HG03460 (cell line): ENCODE results near the gene BPIFB2.
"Not testable (repeated sequence)": the region's sequence is repeated elsewhere in the genome, so short reads cannot be mapped to it uniquely, and the experiment has no call there.

Source experiments
- ATAC-seq: cut with Tn5 transposase; IDR thresholded peaks from one replicate; pipeline ENCODE4 v1.9.1; 2021; ENCODE audit not compliant: unreplicated experiment

Gene BPIFB2

GRCh38 chr20:33034901-33035492 lies 27.5 kb downstream of the BPIFB2 start:
- ATAC-seq = no peak

- no peak for ATAC-seq
Observed at GRCh38 chr20:33037456-33037855, 30.0 kb downstream of the BPIFB2 start.

GRCh38 chr20:33038243-33038642 lies 30.7 kb downstream of the BPIFB2 start:
- ATAC-seq = no peak

GRCh38 chr20:33042430-33042829 lies 34.9 kb downstream of the BPIFB2 start:
- ATAC-seq = no peak

- no peak for ATAC-seq
Observed at GRCh38 chr20:33042983-33043730, 35.7 kb downstream of the BPIFB2 start.

- ATAC-seq = no peak
Observed at GRCh38 chr20:33043731-33044181, 36.3 kb downstream of the BPIFB2 start.

- ATAC-seq = not testable (repeated sequence)
Observed at GRCh38 chr20:33045129-33045721, 37.7 kb downstream of the BPIFB2 start.

GRCh38 chr20:33046412-33046811 lies 38.9 kb downstream of the BPIFB2 start:
- ATAC-seq = no peak

- ATAC-seq = no peak
Observed at GRCh38 chr20:33051333-33051732, 43.8 kb downstream of the BPIFB2 start.

GRCh38 chr20:33053291-33054106 lies 46.0 kb downstream of the BPIFB2 start, which contains the start of gene BPIFB3:
Gene BPIFB3, plus strand, starts transcription at chr20:33053903. Its CDS starts 1,533 bp downstream, at chr20:33055436.
- ATAC-seq = no peak

GRCh38 chr20:33054381-33054780 lies 46.9 kb downstream of the BPIFB2 start:
- ATAC-seq = no peak

GRCh38 chr20:33054791-33055190 lies 47.3 kb downstream of the BPIFB2 start:
- ATAC-seq = no peak

- no peak for ATAC-seq
Observed at GRCh38 chr20:33059136-33059535, 51.6 kb downstream of the BPIFB2 start.

GRCh38 chr20:33059741-33060390 lies 52.4 kb downstream of the BPIFB2 start:
- no peak for ATAC-seq

- ATAC-seq = no peak
Observed at GRCh38 chr20:33061658-33062028, 54.1 kb downstream of the BPIFB2 start.

- no peak for ATAC-seq
Observed at GRCh38 chr20:33062105-33062824, 54.8 kb downstream of the BPIFB2 start.

- no peak for ATAC-seq
Observed at GRCh38 chr20:33062825-33063149, 55.3 kb downstream of the BPIFB2 start.

GRCh38 chr20:33063271-33063670 lies 55.8 kb downstream of the BPIFB2 start:
- ATAC-seq = no peak

GRCh38 chr20:33064572-33065287 lies 57.2 kb downstream of the BPIFB2 start:
- ATAC-seq = no peak

- ATAC-seq = no peak
Observed at GRCh38 chr20:33065785-33066184, 58.3 kb downstream of the BPIFB2 start.
